Effector memory CD8-positive, alpha-beta T cell (primary cell): Measurements from ENCODE around the gene PATL2.
"Not testable (repeated sequence)": the region's sequence is repeated elsewhere in the genome, so short reads cannot be mapped to it uniquely, and the experiment has no call there.

Experiments
- ATAC-seq: fragments of 150-1000 bp; cut with Tn5 transposase; replicated peaks from 2 replicates; pipeline ENCODE4 v1.10.0; 2021; ENCODE audit warnings: mild to moderate bottlenecking, moderate library complexity
- DNase-seq, 3 experiments: peaks; one replicate each; pipeline ENCODE4 v3.0.0; 2021
- H3K27ac Mint-ChIP-seq, 2 donors: one replicate each; pipeline ENCODE4 v1.8.0; 2022; ENCODE audit warnings: mild to moderate bottlenecking in 2 of 2, mixed read lengths in 2 of 2, moderate library complexity in 2 of 2
- H3K27me3 Mint-ChIP-seq, 2 donors: one replicate each; pipeline ENCODE4 v1.8.0; 2022; ENCODE audit warnings: mixed read lengths in 2 of 2
- H3K36me3 Mint-ChIP-seq: one replicate; pipeline ENCODE4 v1.8.0; 2022; ENCODE audit warnings: mild to moderate bottlenecking, moderate library complexity, mixed read lengths; ENCODE audit not compliant: insufficient read depth
- H3K4me1 Mint-ChIP-seq, 2 donors: one replicate each; pipeline ENCODE4 v1.8.0; 2022; ENCODE audit warnings: low read depth in 2 of 2, mixed read lengths in 2 of 2
- H3K4me3 Mint-ChIP-seq, 2 donors: one replicate each; pipeline ENCODE4 v1.8.0; 2022; ENCODE audit warnings: mild to moderate bottlenecking in 2 of 2, mixed read lengths in 2 of 2, moderate library complexity in 2 of 2
- H3K9me3 Mint-ChIP-seq, 2 donors: one replicate each; pipeline ENCODE4 v1.8.0; 2022; ENCODE audit warnings: mixed read lengths in 2 of 2
- total RNA-seq, 9 experiments: gene quantifications; one replicate each; lab custom pipeline; 2026; lab: John Stamatoyannopoulos, UW

PATL2 gene
- total RNA-seq = 9.7 to 271 (median 28.6) reads per million in 9 experiments

DNA sequence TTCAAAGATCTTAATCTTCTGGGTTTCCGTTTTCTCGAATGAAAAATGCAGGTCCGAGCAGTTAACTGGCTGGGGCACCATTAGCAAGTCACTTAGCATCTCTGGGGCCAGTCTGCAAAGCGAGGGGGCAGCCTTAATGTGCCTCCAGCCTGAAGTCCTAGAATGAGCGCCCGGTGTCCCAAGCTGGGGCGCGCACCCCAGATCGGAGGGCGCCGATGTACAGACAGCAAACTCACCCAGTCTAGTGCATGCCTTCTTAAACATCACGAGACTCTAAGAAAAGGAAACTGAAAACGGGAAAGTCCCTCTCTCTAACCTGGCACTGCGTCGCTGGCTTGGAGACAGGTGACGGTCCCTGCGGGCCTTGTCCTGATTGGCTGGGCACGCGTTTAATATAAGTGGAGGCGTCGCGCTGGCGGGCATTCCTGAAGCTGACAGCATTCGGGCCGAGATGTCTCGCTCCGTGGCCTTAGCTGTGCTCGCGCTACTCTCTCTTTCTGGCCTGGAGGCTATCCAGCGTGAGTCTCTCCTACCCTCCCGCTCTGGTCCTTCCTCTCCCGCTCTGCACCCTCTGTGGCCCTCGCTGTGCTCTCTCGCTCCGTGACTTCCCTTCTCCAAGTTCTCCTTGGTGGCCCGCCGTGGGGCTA, at the start of gene PATL2, which contains the start of gene B2M:
Gene PATL2, minus strand, starts transcription at position 228 of the 647 bp plus-strand sequence. CDS start 34,833 bp downstream, outside the sequence.
Gene B2M, plus strand, starts transcription at position 422 of the 647 bp plus-strand sequence. Its CDS starts 30 bp downstream, at position 452.
- Mint-ChIP-seq H3K4me3 (peak within 1 kb of the TSS; percentile 100), H3K4me1 (peaks cover 40 to 58% of the 10 kb centered on the region in 2 donors), H3K27ac (peak within 1 kb of the TSS; percentile 100), H3K36me3 (peaks cover 66% of the 10 kb centered on the region), H3K9me3 (no peaks in the 10 kb centered on the region), H3K27me3 (no peaks in the 10 kb centered on the region)
- ATAC-seq (peak; percentile 78), DNase-seq (peak; percentile 95 to 99 (median 96))

DNA sequence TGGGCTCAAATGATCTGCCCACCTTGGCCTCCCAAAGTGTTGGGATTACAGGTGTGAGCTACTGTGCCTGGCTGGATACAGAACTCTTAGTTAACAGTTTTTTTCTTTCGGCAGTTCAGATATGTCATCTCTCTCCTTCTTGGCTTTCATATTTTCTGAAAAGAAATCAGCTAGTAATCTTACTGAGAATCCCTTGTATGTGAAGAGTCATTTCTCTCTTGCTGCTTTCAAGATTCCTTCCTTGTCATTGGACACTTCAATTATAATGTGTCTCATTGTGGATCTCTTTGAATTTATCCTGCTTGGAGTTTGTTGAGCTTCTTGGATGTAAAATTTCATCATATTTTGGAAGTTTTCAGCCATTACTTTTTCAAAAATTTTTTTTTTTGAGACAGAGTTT, 42.2 kb upstream of the PATL2 start:
- H3K9me3 Mint-ChIP-seq = no peaks in the 10 kb centered on the region
- H3K4me1 Mint-ChIP-seq = peaks cover 3 to 11% of the 10 kb centered on the region in 2 donors
- DNase-seq (no peak), ATAC-seq (no peak)
- no peaks in the 10 kb centered on the region for H3K27me3 Mint-ChIP-seq
- peaks cover 2% of the 10 kb centered on the region for H3K36me3 Mint-ChIP-seq
- H3K27ac Mint-ChIP-seq = no peak overlapping the region
- no peak overlapping the region for H3K4me3 Mint-ChIP-seq

DNA sequence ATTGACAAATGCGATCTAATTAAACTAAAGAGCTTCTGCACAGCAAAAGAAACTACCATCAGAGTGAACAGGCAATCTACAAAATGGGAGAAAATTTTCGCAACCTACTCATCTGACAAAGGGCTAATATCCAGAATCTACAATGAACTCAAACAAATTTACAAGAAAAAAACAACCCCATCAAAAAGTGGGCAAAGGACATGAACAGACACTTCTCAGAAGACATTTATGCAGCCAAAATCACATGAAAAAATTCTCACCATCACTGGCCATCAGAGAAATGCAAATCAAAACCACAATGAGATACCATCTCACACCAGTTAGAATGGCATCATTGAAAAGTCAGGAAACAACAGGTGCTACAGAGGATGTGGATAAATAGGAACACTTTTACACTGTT, 32.3 kb upstream of the PATL2 start:
- not testable (repeated sequence) for H3K36me3 Mint-ChIP-seq, ATAC-seq, H3K4me1 Mint-ChIP-seq, H3K27me3 Mint-ChIP-seq, H3K27ac Mint-ChIP-seq, H3K4me3 Mint-ChIP-seq, DNase-seq, H3K9me3 Mint-ChIP-seq

DNA sequence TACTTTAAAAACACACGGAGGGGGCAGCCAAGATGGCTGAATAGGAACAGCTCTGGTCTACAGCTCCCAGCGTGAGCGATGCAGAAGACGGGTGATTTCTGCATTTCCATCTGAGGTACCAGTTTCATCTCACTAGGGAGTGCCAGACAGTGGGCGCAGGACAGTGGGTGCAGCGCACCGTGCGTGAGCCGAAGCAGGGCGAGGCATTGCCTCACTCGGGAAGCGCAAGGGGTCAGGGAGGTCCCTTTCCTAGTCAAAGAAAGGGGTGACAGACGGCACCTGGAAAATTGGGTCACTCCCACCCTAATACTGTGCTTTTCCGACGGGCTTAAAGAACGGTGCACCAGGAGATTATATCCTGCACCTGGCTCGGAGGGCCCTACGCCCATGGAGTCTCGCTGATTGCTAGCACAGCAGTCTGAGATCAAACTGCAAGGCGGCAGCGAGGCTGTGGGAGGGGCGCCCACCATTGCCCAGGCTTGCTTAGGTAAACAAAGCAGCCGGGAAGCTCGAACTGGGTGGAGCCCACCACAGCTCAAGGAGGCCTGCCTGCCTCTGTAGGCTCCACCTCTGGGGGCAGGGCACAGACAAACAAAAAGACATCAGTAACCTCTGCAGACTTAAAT, 28.2 kb upstream of the PATL2 start:
- H3K9me3 Mint-ChIP-seq, ATAC-seq, DNase-seq, H3K36me3 Mint-ChIP-seq, H3K27me3 Mint-ChIP-seq: not testable (repeated sequence)
- Mint-ChIP-seq H3K27ac (peak overlapping the region; percentile 46 to 88), H3K4me1 (peaks cover 30 to 33% of the 10 kb centered on the region in 2 donors), H3K4me3 (peak overlapping the region; percentile 62 to 68)

DNA sequence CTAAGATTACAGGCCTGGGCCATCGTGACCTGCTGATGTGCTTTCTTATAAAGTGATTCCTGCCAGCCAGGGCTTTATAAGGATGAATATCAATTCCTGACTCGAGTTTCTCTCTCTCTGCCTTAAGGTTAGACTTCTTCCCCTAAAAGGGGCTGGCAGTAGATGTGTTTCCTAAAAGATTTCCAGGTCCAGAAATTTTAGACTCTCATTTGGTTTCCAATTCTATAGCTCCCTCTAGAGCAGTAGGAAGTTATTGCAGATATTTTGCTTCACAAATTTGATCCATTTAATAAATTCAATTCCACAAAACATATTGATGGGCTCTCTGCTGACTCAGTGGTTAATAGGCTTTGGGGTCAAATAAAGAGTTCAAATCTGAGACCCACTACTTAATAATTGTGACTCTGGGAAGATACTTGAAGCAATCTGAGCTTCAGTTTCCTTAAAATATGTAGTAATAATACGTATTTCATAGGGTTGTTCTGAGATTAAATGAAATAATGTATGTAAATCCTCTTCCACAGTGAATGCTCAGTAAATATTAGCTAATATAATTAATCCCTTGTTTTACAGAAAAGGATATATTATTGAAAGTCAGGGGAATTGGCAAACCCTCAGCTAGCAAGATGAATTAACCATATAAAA, 27.3 kb upstream of the PATL2 start:
- H3K4me3 Mint-ChIP-seq = peak overlapping the region; percentile 40 to 62
- no peaks in the 10 kb centered on the region for H3K9me3 Mint-ChIP-seq
- peaks cover 33 to 36% of the 10 kb centered on the region in 2 donors for H3K4me1 Mint-ChIP-seq
- DNase-seq (peak in 1 of 3 experiments; percentile 27), ATAC-seq (no peak)
- peak overlapping the region; percentile 10 to 88 for H3K27ac Mint-ChIP-seq
- peaks cover 3% of the 10 kb centered on the region for H3K36me3 Mint-ChIP-seq
- H3K27me3 Mint-ChIP-seq = no peaks in the 10 kb centered on the region

DNA sequence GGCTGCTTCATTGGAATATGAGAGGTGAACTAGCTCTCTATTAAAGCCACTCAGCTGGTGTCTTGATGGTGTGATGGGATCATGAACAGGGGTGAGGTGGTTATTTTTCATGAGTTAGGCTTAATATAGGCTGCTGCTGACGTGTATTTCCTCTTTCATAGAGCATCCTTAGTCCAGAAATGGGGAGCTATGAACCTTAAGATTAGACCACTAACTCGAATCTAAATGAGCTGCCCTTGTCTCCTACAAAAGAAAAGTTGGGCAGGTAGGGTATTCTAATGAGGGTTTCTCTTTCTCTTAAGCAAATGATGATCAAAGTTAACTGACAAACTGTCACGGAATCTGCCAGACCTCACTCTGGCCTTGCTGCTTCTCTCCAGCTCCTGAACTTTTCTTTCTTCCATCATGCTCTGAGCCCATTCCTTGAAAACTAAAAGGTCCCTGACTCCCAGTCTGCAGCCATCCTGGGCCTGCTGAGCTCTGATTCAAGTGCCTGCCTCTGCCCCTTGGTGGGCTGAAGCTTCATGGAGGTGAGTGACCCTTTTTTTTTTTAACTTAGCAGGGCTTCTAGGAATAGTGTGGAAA, 25.1 kb upstream of the PATL2 start, which contains the start of gene TRIM69:
Gene TRIM69, plus strand, starts transcription at position 348 of the 585 bp plus-strand sequence. Its CDS starts 177 bp downstream, at position 525.
- no peak for DNase-seq

DNA sequence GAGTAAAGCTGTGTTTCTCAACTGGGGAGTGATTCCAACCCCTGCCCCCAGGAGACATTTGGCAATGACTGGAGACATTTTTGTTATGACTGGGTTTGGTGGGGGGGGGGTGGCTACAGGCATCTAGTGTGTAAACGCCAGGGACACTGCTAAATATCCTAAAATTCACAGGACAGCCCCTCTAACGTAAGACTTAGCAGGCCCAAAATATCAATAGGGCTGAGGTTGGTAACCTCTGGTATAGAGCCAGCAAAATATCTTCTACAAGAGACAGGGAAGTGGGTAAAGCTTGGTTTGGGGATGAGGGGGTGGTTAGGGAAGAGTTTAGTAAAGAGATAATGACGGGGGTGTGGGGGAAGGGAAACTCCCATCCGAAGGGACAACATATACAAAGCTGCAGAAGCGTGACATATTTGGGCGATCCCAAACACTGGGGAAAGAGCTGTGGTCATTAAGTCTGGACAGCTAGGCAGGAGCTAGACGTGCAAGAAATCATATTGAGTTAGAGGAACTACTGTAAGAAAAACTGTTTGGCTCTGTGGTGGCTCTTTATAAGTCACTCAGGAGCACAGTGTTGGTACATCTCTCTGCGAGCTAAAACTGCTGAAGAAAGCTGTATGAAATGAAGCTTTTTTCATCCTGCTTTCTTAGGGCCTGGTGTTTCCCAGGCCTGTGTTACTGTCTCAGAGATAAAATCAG, 24.5 kb upstream of the PATL2 start:
- Mint-ChIP-seq H3K27ac (peak overlapping the region; percentile 91 to 99), H3K27me3 (no peaks in the 10 kb centered on the region), H3K4me3 (peak overlapping the region; percentile 74 to 85), H3K36me3 (peaks cover 4% of the 10 kb centered on the region), H3K4me1 (peaks cover 47 to 51% of the 10 kb centered on the region in 2 donors), H3K9me3 (no peaks in the 10 kb centered on the region)
- ATAC-seq (peak; percentile 66), DNase-seq (peak in 1 of 3 experiments; percentile 24)

More for the DNA sequence above, 25.1 kb upstream of the PATL2 start, which contains the start of gene TRIM69:
- H3K4me1 Mint-ChIP-seq = peaks cover 44 to 50% of the 10 kb centered on the region in 2 donors
- peak within 1 kb of the TSS; percentile 74 to 85 for H3K4me3 Mint-ChIP-seq
- peak within 1 kb of the TSS; percentile 91 to 99 for H3K27ac Mint-ChIP-seq
- no peaks in the 10 kb centered on the region for H3K27me3 Mint-ChIP-seq
- peaks cover 3% of the 10 kb centered on the region for H3K36me3 Mint-ChIP-seq
- ATAC-seq = peak; percentile 40
- H3K9me3 Mint-ChIP-seq = no peaks in the 10 kb centered on the region

DNA sequence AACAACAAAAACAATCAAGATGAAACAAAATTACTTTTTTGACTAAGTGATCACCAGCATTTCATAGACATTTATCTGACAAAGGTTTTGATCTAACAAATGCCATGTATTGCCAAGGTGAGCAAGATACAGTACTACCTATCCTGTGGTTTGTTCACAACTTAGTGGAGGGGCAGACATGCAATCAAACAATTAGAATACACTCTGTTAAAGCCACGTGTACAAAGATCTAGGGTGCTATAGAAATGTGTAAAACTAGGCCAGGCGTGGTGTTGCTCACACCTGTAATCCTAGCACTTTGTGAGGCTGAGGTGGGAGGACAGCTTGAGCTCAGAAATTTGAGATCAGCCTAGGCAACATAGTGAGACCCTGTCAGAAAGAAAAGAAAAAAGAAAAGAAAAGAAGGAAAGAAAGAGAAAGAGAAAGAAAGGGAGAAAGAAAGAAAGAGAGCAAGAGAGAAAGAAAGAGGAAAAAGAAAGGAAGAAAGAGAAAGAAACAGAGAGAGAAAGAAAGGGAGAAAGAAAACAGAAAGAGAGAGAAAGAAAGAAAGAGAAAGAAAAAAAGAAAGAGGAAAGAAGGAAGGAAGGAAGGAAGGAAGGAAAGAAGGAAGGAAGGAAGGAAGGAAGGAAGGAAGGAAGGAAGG, 23.8 kb upstream of the PATL2 start:
- Mint-ChIP-seq H3K36me3 (peaks cover 7% of the 10 kb centered on the region), H3K4me1 (peaks cover 48 to 53% of the 10 kb centered on the region in 2 donors), H3K27me3 (no peaks in the 10 kb centered on the region), H3K4me3 (peak overlapping the region; percentile 74 to 85), H3K9me3 (no peaks in the 10 kb centered on the region), H3K27ac (peak overlapping the region; percentile 91 to 99)
- ATAC-seq = peak; percentile 53
- no peak for DNase-seq

DNA sequence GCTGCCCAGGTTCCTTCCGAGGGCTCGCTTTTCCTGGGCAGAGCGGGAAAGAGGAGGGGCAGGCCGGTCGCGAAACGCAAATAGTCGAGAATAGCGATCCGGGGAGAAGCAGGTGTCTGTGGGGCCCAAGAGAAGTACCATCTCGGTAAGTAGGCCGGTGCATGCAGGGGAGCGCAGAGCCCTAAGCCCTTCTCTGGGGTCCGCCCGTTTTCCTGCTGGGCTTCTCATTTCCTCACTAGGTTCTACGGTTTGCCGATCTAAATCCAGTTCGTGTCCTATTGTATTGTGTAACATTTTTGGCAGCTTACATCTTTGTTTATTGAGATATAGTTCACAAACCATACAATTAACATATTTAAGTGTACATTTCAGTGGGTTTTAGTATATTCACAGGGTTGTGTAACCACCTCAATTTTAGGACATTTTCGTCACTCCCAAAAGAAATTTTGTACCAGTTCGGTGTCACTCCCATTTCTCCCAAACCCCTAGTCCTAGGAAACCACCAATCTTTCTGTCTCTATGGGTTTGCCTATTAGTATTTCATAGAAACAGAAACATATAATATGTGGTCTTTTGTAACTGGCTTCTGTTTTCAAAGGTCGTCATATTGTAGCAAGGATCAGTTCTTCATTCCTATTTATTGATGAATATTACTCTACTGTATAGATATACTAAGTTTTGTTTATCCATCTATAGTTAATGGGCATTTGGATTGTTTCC, 18.4 kb upstream of the PATL2 start:
- Mint-ChIP-seq H3K4me3 (peak overlapping the region; percentile 96 to 99), H3K9me3 (no peaks in the 10 kb centered on the region), H3K4me1 (peaks cover 55 to 60% of the 10 kb centered on the region in 2 donors), H3K27me3 (no peaks in the 10 kb centered on the region), H3K27ac (peak overlapping the region; percentile 99 to 100), H3K36me3 (peaks cover 36% of the 10 kb centered on the region)
- DNase-seq (no peak), ATAC-seq (peak; percentile 13)

DNA sequence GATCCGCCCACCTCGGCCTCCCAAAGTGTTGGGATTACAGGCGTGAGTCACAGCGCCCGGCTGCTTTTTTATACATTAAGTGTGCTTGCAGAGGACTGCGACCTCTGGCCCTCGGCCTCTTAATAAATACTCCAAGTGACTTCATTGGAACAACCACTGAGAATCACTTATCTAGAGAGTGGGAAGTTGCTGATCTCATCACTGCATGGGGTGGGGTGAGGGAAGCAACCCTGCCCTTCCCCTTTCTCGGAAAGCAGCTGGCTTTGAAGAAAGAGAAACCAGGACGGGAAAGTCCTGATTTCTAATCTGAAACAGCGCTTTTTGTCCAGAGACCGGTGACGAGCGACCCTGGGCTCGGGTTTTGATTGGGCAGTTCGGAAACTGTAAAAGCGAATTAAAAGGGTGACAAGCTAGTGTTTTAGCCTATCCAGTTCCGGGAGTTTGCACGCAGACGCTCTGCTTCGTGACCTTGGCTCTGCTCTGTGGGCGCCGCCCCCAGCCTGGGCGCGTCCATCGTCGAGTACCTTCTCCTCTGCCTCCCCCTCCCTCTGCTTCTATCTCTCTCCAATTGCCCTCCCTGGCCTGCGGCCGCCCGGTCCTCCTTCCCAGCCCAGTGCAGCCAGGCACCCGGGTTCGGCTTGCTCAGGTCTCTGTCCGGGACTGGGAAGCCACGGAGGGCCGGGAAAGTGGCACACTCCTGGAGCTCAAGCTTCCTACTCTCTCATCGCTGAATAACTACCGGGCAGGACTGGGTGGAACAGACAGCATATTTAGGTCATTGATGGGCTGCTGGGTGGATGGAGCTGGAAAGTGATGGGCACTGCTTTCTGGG, 17.7 kb upstream of the PATL2 start:
- Mint-ChIP-seq H3K27me3 (no peaks in the 10 kb centered on the region), H3K36me3 (peaks cover 44% of the 10 kb centered on the region), H3K27ac (peak overlapping the region; percentile 99 to 100), H3K4me1 (peaks cover 57 to 66% of the 10 kb centered on the region in 2 donors), H3K9me3 (no peaks in the 10 kb centered on the region), H3K4me3 (peak overlapping the region; percentile 96 to 99)
- DNase-seq (peak; percentile 92 to 97 (median 93)), ATAC-seq (peak; percentile 79)

DNA sequence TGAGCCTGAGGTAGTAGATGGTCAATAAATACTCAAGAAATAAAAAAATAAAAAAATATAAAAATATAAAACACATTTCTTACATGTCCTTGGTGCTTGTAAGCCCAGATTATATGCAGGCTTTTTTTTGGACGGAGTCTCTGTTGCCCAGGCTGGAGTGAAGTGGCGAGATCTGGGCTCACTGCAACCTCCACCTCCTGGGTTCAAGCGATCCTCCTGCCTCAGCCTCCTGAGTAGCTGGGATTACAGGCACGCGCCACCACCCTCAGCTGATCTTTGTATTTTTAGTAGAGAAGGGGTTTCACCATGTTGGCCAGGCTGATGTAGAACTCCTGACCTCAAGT, 17.1 kb upstream of the PATL2 start:
- Mint-ChIP-seq H3K36me3 (peaks cover 44% of the 10 kb centered on the region), H3K27ac (peak overlapping the region; percentile 99 to 100), H3K4me3 (peak overlapping the region; percentile 96 to 99), H3K4me1 (peaks cover 56 to 68% of the 10 kb centered on the region in 2 donors)
- not testable (repeated sequence) for H3K9me3 Mint-ChIP-seq, DNase-seq, ATAC-seq, H3K27me3 Mint-ChIP-seq
